Suppressor macrophage treated with lipopolysaccharide for 4 hours (primary cell): ENCODE measurements around the gene CRHR2.

Source experiments
- DNase-seq: peaks from one replicate; pipeline ENCODE4 v3.0.0-alpha.2; 2020

Gene CRHR2

DNA sequence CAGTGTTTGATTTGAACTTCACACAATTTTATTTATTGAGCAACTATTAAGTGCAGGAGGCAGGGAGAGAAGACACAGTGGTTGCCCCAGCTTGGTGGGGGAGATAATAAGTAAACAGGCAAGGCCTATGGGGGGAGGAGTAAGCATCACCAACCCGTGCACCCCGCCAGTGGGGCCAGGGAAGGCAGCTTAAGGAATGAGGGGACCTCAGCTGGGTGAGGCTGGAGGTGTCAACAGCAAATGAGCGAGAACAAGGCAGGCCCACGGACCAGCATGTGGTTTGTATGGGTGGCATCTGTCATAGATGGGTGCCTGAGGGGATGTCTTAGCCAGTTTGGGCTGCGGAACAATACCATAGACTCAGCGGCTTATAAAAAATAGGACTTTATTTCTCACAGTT lies 24.1 kb upstream of the CRHR2 start:
- DNase-seq = no peak

DNA sequence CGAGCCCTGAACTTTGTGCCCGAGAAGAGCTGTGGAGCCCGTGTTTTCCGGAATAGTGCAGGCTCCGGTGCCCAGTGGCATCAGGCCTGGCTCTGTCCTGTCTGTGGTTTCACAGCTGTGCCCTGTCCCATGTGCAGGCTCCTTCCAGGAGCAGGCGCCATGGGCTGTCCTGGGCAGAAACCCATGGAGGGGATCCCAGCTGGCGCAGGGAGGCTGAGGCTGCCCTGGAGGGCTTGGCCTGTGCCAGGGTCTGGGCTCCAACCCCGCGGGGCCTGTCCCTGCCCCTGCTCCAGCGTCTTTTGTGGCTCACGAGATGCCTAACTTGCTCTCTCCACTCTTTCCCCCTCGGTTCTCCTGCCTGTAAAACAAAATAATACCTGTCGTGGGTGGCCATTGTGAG lies 23.3 kb upstream of the CRHR2 start:
- no peak for DNase-seq

DNA sequence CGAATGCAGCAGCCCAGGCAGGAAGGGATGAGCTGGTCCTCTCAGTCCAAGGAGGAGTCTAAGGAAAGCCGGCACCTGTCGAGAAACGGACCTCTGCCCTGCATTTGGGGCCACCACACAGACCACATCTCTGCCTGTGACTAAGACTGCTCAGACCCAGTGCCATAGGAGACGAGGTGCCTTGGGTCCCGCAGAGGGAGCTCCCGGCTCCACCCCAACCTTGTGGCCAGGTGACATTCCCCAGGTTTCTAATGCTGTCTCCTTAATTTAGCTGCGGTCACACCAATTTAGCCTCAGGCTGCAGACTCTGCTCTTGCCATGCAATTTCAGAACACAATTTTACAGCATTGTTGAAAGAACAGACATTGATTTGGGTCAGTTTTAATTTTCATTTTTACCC lies 22.8 kb upstream of the CRHR2 start:
- DNase-seq = no peak

DNA sequence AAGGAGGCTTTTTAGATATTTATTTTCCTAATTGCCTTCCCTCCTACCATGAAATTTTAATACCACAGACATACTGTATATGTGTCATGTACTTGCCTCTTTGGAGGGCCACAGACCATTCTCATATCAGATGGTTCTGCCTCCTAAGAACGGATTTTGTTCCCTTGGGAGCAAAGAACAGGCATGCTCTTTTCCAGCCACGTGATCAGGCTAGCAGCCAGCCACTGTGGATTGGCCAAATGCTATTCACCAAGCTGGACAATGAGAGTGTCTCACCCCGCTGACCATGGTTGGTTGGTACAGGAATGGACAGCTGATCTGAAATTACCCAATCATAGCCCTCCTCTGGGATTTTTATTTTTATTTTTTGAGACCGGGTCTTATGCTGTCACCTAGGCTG lies 21.5 kb upstream of the CRHR2 start:
- no peak for DNase-seq

DNA sequence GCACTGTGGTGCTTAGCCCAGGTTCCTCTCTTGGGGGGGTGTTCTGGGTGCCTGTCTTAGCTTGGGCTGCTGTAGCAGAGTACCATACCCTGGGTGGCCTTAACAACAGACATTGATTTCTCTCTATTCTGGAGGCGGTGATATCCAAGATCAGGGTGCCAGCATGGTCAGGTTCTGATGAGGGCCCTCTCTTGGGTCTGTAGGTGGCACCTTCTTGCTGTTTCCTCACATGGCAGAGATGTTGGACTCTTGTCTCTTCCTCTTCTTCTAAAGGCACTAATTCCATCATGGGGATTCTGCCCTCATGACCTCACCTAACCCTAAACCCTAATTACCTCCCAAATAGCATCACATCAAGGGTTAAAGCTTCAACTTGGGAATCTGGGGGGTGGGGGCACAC lies 19.9 kb upstream of the CRHR2 start:
- DNase-seq = peak; percentile 23

DNA sequence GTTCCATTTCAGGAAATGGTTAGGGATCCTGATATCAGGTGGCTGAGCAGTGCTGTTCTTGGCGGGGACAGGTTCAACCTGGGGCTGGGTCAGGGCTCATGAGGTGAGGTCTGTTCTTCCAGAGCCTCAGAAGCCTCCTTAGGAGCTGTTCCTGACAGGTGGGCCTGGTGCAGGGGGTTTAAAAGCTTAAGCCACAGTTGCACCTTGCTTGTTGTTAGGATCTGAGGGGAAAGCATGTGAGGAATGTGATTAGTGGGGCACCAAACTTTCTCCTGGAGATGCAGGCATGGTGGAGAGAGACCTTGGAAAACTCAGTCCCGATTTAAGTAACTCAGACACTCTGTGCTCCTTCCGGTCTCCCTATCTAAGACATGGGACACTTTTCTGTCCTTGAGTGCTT lies 18.7 kb upstream of the CRHR2 start:
- DNase-seq = no peak

DNA sequence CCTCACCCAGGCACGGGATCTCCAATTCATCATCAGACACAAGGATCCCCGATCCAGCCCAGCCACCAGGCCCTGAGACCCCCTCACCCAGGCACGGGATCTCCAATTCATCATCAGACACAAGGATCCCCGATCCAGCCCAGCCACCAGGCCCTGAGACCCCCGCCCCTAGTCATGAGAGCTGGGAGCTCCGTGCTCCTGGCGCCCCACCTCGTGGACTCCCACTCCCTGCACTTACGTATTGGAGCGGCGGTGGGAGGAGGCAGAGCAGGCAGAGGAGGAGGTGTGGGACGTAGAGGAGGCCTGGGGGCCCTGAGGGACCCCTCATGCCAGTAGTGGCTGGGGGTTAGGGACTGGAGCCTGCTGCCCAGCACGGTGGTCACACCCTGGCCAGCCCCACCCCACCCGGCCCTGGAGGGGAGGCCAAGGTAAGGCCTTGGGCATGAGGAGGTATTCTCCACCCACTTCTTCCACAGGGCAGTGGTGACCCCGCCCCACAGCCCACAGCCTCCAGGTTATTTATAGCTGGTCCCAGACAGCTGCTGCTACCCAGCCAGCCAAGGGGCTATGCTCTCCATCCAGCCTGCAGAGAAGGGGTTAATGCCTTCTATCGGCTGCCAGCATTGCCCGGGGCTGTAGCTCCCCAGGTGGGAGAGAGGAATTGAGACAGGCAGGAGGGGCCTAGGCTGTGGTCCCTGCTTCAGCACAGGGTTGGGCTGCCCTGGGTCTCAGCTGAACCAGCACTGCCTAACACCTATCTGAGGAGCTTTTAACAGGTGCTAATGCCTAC lies 17.6 kb upstream of the CRHR2 start:
- DNase-seq = no peak

DNA sequence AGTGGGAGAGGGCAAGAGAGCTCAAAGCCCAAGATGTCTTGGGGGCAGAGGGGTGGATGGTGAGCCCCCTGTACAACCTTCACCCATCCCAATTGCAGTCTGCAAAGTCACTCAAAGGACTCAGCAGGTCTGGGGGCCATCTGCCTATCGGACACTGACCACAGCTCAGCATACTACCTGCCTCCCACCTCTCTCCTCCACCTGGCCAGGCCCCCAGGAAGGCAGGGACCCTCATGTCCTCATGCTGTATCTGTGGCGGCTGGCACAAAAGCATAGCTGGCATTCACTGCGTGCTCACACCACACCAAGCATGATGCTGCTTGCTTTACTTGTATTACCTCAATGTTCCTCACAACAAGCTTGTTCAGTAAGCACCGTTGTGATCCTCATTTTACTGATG lies 16.2 kb upstream of the CRHR2 start:
- DNase-seq = no peak

DNA sequence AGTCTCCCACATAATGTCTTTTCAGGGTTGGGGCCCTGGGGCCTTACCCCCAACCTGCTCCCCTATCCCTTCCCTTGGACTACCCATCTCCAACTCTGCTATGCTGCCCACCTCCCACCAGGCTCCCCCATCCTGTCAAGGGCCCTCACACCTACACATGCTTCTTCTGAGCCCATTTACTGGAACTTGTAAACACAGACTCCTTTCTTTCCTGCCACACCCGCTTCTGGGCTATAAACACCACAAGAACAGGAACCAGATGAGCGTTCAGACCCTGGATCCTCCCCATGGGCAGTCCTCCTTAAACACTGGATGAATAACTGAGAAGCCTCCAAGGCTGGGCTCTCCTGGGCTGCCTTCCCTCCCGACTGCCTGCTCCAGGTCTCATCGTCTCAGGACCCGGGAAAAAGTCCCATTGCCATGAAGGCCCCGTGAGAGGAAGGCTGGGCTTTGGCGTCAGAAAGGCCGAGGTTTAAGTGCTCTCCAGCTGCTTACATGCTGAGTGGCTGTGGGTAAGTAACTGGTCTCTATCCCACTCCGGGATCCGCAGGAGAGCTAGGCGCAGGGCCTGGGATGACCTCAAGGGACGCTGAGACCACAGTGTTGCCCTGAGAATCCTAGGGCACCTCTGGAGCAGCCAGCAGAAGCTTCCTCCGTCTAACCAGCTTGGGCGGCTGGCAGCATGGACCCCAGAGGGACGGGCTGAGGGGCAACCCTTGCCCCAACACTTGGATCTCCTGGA lies 15.6 kb upstream of the CRHR2 start:
- DNase-seq = no peak

DNA sequence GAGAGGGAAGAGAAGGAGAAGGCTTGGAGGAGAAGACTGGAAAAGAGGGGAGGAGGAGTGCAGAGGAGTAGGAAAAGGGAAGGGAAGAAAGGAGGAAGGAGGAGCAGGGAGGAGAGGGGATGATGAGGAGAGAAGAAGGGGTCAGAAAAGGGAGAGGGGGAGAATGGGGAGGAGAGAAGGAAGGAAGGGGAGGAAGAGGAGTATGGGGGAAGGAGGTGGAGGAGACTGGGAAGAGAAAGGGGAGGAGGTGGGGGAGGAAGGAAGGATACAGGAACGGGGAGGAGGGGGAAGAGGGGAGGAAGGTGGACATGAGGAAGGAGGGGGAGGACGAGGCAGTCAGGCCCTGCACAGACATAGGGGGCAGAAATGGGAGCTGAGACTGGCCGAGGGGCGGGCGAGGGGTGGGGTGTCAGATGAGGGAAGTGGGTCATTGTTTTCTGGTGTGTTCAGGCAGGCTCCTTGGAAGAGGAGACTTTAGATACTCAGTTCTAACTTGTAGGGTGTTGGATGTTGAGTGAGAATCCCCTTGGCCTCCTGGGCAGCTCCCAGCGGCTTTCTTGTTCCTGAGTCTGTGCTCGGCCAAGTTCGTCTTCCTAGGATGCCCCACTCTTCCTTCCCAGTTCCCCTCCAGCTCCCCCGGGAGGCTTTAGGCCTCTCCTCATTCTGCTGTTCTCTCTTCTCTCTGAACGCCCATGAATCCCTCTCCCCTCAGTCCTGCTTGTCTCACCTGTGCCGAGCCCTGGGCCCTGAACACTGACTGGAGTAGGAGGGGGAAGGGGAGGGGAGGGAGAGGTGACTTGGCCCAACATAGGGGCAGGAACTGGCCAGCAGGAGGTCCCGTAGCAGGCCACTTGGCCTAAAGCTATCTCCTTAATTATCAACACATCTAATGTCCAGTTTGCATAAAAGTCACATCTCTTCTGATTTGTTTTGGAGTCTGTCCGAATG lies 12.8 kb upstream of the CRHR2 start:
- DNase-seq = no peak

DNA sequence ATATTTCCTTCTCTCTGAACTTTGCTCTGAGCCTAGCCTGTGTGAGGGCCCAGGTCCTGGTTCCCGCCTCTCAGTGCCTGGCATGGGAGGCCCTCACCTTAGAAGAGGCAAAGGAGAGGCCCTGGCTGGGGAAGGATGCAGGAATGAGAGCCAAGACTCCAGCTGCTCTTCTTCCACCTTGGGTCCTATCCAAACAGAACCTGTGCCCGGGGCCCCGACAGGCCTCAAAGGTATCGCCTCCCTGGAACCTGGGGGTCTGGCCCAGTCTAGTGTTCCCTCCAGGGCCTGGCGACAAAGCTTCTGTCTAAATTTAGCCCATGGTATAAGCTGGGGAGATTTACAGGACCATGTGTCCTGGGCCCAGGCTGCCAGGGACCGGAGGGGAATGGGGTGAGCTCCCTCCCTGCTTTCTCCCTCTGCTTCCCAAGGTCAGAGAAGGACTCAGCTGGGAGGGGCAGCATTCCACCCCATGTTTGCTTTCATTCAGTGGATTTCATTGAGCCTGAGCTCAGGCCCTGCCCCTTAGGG lies 12.0 kb upstream of the CRHR2 start:
- DNase-seq = no peak

DNA sequence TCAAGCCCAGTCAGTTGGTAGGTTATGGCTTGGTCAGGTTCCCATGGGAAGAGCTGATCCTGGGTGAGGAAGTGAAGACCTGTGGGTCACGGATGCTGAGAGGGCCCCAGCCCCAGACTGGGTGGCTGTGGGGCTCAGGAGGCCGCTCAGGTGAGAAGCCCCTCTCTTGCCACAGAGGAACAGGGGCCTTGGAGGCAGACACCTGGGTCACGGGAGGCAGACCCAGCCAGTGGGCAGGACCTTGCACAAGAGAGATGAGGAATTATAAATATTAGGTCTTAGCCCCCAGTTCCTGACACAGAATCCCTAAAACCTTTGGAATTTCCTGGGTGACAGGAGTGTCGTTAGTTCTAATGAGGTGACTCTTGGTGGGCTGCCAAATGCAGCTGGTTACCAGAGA lies 10.6 kb upstream of the CRHR2 start:
- no peak for DNase-seq

DNA sequence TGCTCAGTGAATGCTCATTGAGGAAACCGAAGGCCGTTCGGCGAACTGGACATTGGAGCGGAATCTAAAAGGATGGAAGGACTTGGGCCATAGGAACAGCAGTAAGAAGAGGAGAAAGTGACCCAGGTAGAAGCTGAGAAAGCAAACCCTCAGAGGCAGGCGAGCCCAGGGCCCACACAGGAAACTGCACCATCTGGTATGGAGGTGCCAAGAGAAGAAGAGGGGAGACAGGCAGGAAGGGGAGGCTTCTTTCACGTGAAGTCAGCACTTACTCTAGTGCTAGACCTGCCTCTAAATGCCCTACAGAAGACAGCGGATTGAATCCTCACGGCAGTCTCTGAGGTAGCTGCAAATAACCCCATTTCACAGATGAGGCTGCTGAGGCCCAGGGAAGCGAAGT lies 10.2 kb upstream of the CRHR2 start:
- no peak for DNase-seq

DNA sequence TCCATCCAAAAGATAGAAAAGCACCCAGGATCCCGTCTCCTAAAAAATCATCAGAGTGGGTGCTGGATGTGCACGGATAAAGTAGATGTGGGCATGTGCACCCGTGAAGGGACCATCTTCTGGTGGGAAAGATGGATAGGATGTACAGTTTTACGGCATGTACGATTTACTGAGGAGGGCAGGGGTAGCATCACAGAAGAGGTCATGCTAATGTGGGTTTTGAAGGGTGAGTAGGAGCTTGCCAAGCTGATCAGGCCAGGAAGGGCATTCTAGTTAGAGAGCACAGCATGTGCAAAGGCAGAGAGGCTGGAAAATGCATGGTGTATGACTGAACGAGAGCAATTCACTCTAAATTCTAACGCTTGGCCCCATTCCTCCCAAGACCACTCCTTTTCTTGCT lies 7.8 kb upstream of the CRHR2 start:
- no peak for DNase-seq

DNA sequence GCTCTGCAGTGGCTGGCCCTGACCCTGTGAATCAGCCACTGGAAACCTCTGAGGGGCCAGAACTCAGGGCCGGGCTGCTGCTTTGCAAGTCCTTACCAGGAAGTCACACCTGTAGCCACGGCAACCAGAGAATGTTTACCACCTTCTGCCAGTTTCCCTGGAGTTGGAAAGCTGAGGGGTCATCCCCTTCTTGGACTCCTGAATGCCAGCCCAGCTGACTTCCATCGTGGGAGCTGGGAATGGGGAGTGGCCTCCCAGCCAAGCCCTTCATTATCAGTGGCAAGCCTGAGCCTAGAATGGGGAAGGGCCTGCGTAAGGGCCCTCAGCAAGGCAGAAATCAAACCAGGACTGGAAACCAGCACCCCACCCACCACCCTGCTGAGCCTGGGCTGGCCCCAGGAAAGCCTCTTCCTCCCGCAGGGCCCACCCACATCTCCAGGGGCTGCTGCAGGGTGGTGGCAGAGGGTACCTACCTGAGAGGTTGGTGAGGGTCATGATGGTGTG lies 6.5 kb upstream of the CRHR2 start:
- no peak for DNase-seq

DNA sequence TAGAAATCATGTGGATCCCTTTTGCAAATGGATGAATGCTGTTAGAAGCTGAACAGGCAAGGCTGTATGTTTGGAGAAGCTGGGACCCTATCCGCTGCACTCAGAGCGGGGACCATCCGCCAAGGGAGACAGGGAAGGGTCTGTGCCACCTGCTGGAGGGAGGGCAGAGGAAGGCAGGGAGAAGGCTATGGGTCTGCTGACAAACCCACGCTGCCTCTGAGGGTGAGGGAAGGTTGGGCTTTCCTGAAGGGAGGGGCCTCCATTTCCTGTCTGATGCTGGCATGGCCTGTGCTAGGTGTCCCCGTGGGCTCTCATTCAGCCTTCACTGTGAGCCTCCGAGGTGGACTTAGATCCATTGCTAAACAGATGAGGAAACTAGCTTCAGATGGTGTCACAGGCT lies 5.3 kb upstream of the CRHR2 start:
- no peak for DNase-seq

DNA sequence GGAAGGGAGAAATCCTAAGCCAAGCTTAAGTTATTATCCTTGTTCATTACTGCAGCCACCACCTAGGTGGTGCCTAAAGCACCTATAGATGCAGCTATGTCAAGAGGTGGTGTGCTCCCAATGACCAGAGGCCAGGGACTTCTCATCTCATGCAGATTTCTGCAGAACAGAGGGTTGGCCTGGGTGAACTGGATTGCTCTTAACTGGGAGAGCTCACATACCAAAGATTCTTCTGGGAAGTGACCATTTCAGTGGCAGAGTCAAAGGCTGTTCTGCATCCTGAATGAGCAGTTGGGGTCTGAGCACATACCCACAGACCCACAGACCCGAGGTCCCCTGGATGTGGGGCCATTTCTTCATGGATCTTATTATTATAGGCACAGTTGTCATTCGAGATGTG lies 2.1 kb upstream of the CRHR2 start:
- DNase-seq = no peak

DNA sequence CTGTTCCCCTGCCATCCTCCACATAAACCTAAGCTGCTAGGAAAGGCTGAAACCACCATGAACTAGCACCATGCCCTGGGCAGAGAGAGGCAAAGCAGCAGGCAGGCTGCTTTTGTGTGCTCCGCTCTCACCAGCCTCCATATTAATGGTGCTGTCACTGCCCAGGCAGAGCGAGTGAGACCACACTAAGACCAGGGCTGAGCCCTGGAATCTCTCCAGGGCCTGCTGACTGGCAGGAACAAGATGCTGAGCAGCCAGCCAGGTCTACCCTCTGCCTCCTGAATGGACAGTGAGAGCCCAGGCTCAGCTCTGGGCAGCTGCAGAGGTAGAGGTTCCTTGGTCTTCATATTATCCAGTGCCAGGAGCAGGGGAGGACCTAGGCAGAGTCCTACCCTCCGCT lies 1.6 kb upstream of the CRHR2 start:
- no peak for DNase-seq

DNA sequence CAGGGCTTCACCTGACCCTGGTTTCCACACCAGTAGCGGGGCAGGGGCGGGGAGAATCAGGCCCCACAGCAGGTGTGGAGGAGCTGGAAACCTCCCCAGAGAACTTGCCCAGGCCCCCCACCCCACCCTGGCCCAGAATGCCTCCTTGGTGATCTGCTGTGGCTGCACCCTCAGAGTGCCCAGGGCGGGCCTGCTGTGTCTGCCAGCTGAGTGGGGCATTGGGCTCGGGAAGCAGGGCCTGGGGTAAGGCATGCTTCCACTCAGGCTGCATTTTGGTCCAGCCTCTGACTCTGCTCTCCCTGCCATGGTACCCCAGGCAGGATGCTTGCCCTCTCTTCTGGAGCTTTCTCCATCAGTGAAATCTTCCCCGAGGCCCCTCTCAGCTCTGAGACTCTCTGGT lies 1.1 kb upstream of the CRHR2 start:
- no peak for DNase-seq

DNA sequence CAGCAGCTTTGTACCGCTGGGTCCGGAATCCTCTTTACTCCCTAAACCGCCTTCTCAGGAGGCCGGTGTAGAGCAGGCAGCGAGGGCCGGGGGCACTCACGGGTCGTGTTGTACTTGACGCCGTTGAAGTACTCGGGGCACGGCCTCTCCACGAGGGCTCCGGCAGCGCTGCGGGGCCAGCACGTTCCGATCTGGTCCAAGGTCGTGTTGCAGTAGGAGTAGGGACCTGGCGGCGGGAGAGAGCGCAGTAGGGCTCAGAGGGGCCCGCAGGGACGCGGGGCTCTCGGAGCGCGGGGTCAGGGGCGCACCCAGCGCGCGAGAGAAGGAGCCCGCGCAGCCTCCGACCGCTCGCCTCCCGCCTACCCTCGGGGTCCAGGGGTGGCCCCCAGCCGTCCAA lies 443 bp downstream of the CRHR2 start:
- no peak for DNase-seq

DNA sequence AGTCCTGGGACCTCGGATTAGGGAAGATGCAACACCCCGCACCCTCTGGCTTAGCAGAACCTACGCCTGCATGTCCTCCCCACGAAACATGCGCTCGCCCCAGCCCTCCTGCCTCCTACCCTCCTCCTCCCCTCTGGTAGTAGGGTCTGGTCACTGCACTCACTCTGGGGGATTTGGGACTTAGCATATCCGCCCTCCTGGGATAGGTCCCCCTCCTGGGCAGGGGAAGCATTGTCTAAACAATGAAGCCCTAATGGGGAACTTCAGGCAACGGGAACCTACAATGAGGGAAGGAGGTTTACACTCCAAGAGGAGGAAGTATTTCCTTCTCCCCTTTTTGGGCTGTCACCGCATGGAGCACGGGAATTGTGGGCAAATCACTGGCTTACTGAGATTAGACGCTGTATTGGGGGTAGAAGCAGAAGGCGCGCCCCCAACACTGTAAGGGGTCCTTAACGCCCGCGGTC lies 892 bp downstream of the CRHR2 start:
- peak; percentile 18 for DNase-seq

DNA sequence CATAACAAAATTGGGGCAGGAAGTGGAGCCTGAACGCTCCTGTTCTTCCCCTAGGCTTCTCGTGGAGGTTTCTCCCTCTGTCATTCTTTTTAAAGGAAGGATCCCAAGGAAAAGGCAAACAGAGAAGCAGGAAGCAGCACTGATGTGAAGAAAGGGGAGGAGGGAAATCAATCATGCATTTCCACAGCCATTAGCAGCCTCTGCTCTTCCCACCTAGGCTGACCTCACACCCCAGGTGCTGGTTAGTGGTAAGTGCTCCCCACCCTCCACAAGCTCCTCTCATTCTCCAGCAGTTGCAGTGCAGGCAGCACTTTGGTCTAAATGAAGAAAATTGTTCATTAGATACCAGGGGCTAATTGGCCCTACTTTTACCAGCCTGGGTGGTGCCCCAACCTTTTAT lies 2.6 kb downstream of the CRHR2 start:
- no peak for DNase-seq

DNA sequence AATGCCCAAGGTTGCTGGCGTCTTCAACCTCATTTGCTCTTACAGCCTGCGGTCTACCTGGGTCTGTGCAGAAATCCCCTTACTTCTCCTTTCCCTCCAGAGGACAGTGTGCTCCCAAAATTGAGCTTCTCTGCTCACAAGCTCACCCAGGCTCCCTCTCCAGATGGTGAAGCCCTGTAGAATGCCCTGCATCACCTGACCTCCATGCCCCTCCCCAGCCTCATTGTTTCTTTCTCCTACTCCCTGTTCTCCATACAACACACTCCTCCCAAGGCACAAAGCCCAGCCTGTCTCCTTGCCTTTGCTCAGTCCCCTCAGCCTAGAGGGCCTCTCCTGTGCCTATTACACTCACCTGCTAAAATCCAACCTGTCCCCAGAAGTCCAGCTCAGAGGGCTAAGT lies 3.5 kb downstream of the CRHR2 start:
- no peak for DNase-seq
